Measurements from ENCODE around the gene PIN1. TPM values are rescaled to one million over a fixed set of nuclear protein-coding genes. Genes with fewer than 3 reads are reported as not detected.

PIN1 gene
- total and polyA plus RNA-seq, 2 of the 13 experiments (the other 11 are each of a cell fraction or from before 2014, with no cell fraction given): 31.9 to 72.0 TPM

GRCh38 chr19:9818734-9819595 is 16.2 kb upstream of the PIN1 start, which contains the start of gene FBXL12 (continued):
- TF ChIP-seq UBTF (CRISPR knock-in tag; IDR thresholded peaks at IDR 0.05): peak; percentile 82
- no peak; the same call in 1 of the 2 replicates for TF ChIP-seq ZNF691 (CRISPR knock-in tag; IDR thresholded peaks at IDR 0.05; ENCODE audit: borderline replicate concordance, low read depth)
- TF ChIP-seq PAF1 (CRISPR knock-in tag; IDR thresholded peaks at IDR 0.05): no peak
- peak; percentile 87 for TF ChIP-seq ZNF784 (CRISPR knock-in tag; IDR thresholded peaks at IDR 0.05; ENCODE audit: borderline replicate concordance)
- TF ChIP-seq RARG (CRISPR knock-in tag; IDR thresholded peaks at IDR 0.05; ENCODE audit: low read depth): no peak
- peak; percentile 56 for TF ChIP-seq ZNF605 (CRISPR knock-in tag; IDR thresholded peaks at IDR 0.05)
- no peak for TF ChIP-seq SP140L (CRISPR knock-in tag; IDR thresholded peaks at IDR 0.05; ENCODE audit: borderline replicate concordance)
- TF ChIP-seq BHLHE40 (IDR thresholded peaks at IDR 0.05; ENCODE audit: low read length): no peak
- no peak for TF ChIP-seq ZNF589 (CRISPR knock-in tag; conservative IDR thresholded peaks at IDR 0.05)
- no peak for TF ChIP-seq TCF12 (IDR thresholded peaks at IDR 0.05)
- TF ChIP-seq TCF12 (CRISPR knock-in tag; IDR thresholded peaks at IDR 0.05): 0 out of 2 replicates have a peak, but pooled peaks have one; percentile 29
- TF ChIP-seq NFATC3 (CRISPR knock-in tag; IDR thresholded peaks at IDR 0.05): peak; percentile 48; the same call in 1 of the 2 replicates
- TF ChIP-seq NR2C2 (CRISPR knock-in tag; IDR thresholded peaks at IDR 0.05; ENCODE audit: borderline replicate concordance): peak; percentile 96
- TF ChIP-seq MAFK (conservative IDR thresholded peaks at IDR 0.05 in 1 of 2, IDR thresholded peaks at IDR 0.05 in 1 of 2; ENCODE audit: low read length in 2 of 2): no peak
- TF ChIP-seq HOXA9 (CRISPR knock-in tag; IDR thresholded peaks at IDR 0.05; ENCODE audit: borderline replicate concordance): no peak
- 0 out of 2 replicates have a peak, but pooled peaks have one; percentile 25 for TF ChIP-seq ZNF276 (CRISPR knock-in tag; IDR thresholded peaks at IDR 0.05; ENCODE audit: low read depth)
- TF ChIP-seq ZNF737 (CRISPR knock-in tag; IDR thresholded peaks at IDR 0.05; ENCODE audit: borderline replicate concordance): no peak
- TF ChIP-seq ZBTB20 (CRISPR knock-in tag; IDR thresholded peaks at IDR 0.05; ENCODE audit: borderline replicate concordance, low read depth): no peak; the same call in 1 of the 2 replicates
- TF ChIP-seq RFX3 (CRISPR knock-in tag; IDR thresholded peaks at IDR 0.05): no peak
- TF ChIP-seq ZNF7 (CRISPR knock-in tag; IDR thresholded peaks at IDR 0.05): no peak
- TF ChIP-seq ZNF296 (CRISPR knock-in tag; conservative IDR thresholded peaks at IDR 0.05): 0 out of 2 replicates have a peak, but pooled peaks have one; percentile 36
